ENCODE data around the gene PADI1.

Gene PADI1

GRCh38 chr1:17276568-17276967 lies 71.6 kb downstream of the PADI1 start:
- no peak for DNase-seq (ENCODE audit: low read depth, low spot score)
- peaks cover 2% of the 10 kb centered on the region for H3K4me1 ChIP-seq (ENCODE audit: insufficient read depth, insufficient read length)
- no peaks in the 10 kb centered on the region for H3K36me3 ChIP-seq (ENCODE audit: insufficient read depth, insufficient read length, low read length)
- peak overlapping the region; percentile 11 for H3K9ac ChIP-seq (ENCODE audit: insufficient read length, low read depth)
- no peaks in the 10 kb centered on the region for H3K27me3 ChIP-seq (ENCODE audit: insufficient read depth, insufficient read length)
- TF ChIP-seq ZNF274 (IDR thresholded peaks at IDR 0.05; ENCODE audit: low read depth, low read length) (no peak), YY1 (IDR thresholded peaks at IDR 0.05; ENCODE audit: insufficient read depth, insufficient read length) (no peak), SUZ12 (IDR thresholded peaks at IDR 0.05; ENCODE audit: extremely low read depth, insufficient read depth, insufficient read length) (no peak)
- H3K4me3 ChIP-seq (ENCODE audit: insufficient read length, low read depth), result no peak overlapping the region
- no peaks in the 10 kb centered on the region for H3K9me3 ChIP-seq (ENCODE audit: insufficient read depth, low read length)

- no peaks in the 10 kb centered on the region for H3K27me3 ChIP-seq (ENCODE audit: insufficient read depth, insufficient read length)
- H3K9me3 ChIP-seq (ENCODE audit: insufficient read depth, low read length), result no peaks in the 10 kb centered on the region
- H3K36me3 ChIP-seq (ENCODE audit: insufficient read depth, insufficient read length, low read length), result no peaks in the 10 kb centered on the region
Observed at GRCh38 chr1:17277511-17278159, 72.7 kb downstream of the PADI1 start.

GRCh38 chr1:17278996-17279830 lies 74.3 kb downstream of the PADI1 start:
- Histone ChIP-seq H3K4me1 (ENCODE audit: insufficient read depth, insufficient read length) (peaks cover 2% of the 10 kb centered on the region), H3K9ac (ENCODE audit: insufficient read length, low read depth) (no peak overlapping the region), H3K9me3 (ENCODE audit: insufficient read depth, low read length) (no peaks in the 10 kb centered on the region), H3K36me3 (ENCODE audit: insufficient read depth, insufficient read length, low read length) (no peaks in the 10 kb centered on the region), H3K27me3 (ENCODE audit: insufficient read depth, insufficient read length) (no peaks in the 10 kb centered on the region), H3K4me3 (ENCODE audit: insufficient read length, low read depth) (no peak overlapping the region)
- DNase-seq (ENCODE audit: low read depth, low spot score), result no peak
- TF ChIP-seq SUZ12 (IDR thresholded peaks at IDR 0.05; ENCODE audit: extremely low read depth, insufficient read depth, insufficient read length), result no peak
- no peak for TF ChIP-seq YY1 (IDR thresholded peaks at IDR 0.05; ENCODE audit: insufficient read depth, insufficient read length)

More at GRCh38 chr1:17277511-17278159, 72.7 kb downstream of the PADI1 start:
- no peak for DNase-seq (ENCODE audit: low read depth, low spot score)
- H3K4me1 ChIP-seq (ENCODE audit: insufficient read depth, insufficient read length), result peaks cover 2% of the 10 kb centered on the region
- H3K4me3 ChIP-seq (ENCODE audit: insufficient read length, low read depth), result no peak overlapping the region
- TF ChIP-seq YY1 (IDR thresholded peaks at IDR 0.05; ENCODE audit: insufficient read depth, insufficient read length) (no peak), SUZ12 (IDR thresholded peaks at IDR 0.05; ENCODE audit: extremely low read depth, insufficient read depth, insufficient read length) (no peak), ZNF274 (IDR thresholded peaks at IDR 0.05; ENCODE audit: low read depth, low read length) (no peak)
- H3K9ac ChIP-seq (ENCODE audit: insufficient read length, low read depth), result no peak overlapping the region

DNA sequence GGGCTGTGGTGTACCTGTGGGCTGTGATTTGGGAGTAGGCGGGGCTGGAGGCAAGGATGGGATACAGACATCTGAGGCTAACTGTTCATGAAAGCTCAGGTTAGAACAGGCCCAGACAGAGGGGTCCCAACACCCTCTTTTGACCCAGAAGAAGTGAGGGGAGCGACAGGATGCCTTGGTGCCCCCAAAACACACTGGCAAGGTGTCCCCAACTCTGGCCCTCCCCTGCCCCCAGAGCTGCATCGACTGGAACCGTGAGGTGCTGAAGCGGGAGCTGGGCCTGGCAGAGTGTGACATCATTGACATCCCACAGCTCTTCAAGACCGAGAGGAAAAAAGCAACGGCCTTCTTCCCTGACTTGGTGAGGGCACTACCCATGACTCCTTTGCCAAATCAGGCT lies 75.5 kb downstream of the PADI1 start:
- H3K9ac ChIP-seq (ENCODE audit: insufficient read length, low read depth), result no peak overlapping the region
- H3K36me3 ChIP-seq (ENCODE audit: insufficient read depth, insufficient read length, low read length), result no peaks in the 10 kb centered on the region
- H3K27me3 ChIP-seq (ENCODE audit: insufficient read depth, insufficient read length), result no peaks in the 10 kb centered on the region
- DNase-seq (ENCODE audit: low read depth, low spot score), result no peak
- no peak overlapping the region for H3K4me3 ChIP-seq (ENCODE audit: insufficient read length, low read depth)
- TF ChIP-seq SUZ12 (IDR thresholded peaks at IDR 0.05; ENCODE audit: extremely low read depth, insufficient read depth, insufficient read length), result no peak
- no peak for TF ChIP-seq YY1 (IDR thresholded peaks at IDR 0.05; ENCODE audit: insufficient read depth, insufficient read length)
- TF ChIP-seq ZNF274 (IDR thresholded peaks at IDR 0.05; ENCODE audit: low read depth, low read length), result no peak
- no peaks in the 10 kb centered on the region for H3K9me3 ChIP-seq (ENCODE audit: insufficient read depth, low read length)
- H3K4me1 ChIP-seq (ENCODE audit: insufficient read depth, insufficient read length), result peaks cover 2% of the 10 kb centered on the region

DNA sequence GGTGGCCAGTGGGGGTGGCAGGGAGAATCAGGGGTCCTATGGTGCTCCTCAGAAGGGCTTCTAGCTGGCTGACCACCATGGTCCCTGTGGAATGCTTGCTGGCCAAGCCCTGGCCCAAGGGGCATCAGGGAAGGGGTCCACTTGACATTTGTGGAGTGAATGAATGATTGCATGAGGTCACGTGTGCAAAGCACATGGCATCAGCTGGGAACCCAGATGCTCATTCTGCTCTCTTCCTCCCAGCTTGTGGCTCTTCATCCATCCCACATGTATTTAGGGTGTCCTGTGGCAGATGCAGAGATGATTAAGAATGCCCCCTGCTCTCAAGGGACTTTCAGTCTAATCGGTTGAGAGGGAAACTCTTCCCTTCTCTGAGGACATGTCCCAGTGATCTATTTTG lies 76.0 kb downstream of the PADI1 start:
- H3K4me3 ChIP-seq (ENCODE audit: insufficient read length, low read depth), result no peak overlapping the region
- H3K9me3 ChIP-seq (ENCODE audit: insufficient read depth, low read length), result no peaks in the 10 kb centered on the region
- H3K4me1 ChIP-seq (ENCODE audit: insufficient read depth, insufficient read length), result peaks cover 2% of the 10 kb centered on the region
- H3K36me3 ChIP-seq (ENCODE audit: insufficient read depth, insufficient read length, low read length), result no peaks in the 10 kb centered on the region
- TF ChIP-seq SUZ12 (IDR thresholded peaks at IDR 0.05; ENCODE audit: extremely low read depth, insufficient read depth, insufficient read length) (no peak), ZNF274 (IDR thresholded peaks at IDR 0.05; ENCODE audit: low read depth, low read length) (no peak), YY1 (IDR thresholded peaks at IDR 0.05; ENCODE audit: insufficient read depth, insufficient read length) (no peak)
- no peak overlapping the region for H3K9ac ChIP-seq (ENCODE audit: insufficient read length, low read depth)
- no peaks in the 10 kb centered on the region for H3K27me3 ChIP-seq (ENCODE audit: insufficient read depth, insufficient read length)
- no peak for DNase-seq (ENCODE audit: low read depth, low spot score)

GRCh38 chr1:17281775-17282181 lies 76.8 kb downstream of the PADI1 start:
- no peaks in the 10 kb centered on the region for H3K9me3 ChIP-seq (ENCODE audit: insufficient read depth, low read length)
- DNase-seq (ENCODE audit: low read depth, low spot score), result no peak
- H3K36me3 ChIP-seq (ENCODE audit: insufficient read depth, insufficient read length, low read length), result no peaks in the 10 kb centered on the region
- no peak overlapping the region for H3K4me3 ChIP-seq (ENCODE audit: insufficient read length, low read depth)
- H3K27me3 ChIP-seq (ENCODE audit: insufficient read depth, insufficient read length), result no peaks in the 10 kb centered on the region
- no peak overlapping the region for H3K9ac ChIP-seq (ENCODE audit: insufficient read length, low read depth)
- peaks cover 5% of the 10 kb centered on the region for H3K4me1 ChIP-seq (ENCODE audit: insufficient read depth, insufficient read length)
- TF ChIP-seq SUZ12 (IDR thresholded peaks at IDR 0.05; ENCODE audit: extremely low read depth, insufficient read depth, insufficient read length) (no peak), ZNF274 (IDR thresholded peaks at IDR 0.05; ENCODE audit: low read depth, low read length) (no peak), YY1 (IDR thresholded peaks at IDR 0.05; ENCODE audit: insufficient read depth, insufficient read length) (no peak)

DNA sequence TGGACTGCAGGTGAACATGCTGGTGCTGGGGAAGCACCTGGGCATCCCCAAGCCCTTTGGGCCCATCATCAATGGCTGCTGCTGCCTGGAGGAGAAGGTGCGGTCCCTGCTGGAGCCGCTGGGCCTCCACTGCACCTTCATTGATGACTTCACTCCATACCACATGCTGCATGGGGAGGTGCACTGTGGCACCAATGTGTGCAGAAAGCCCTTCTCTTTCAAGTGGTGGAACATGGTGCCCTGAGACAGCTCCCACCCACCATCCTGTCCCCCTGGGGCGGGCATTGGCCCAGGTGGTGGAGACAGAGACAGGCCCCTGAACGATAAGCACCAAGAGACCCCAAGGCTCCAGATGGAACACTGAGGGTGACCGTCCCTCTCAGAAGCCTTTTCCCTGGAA lies 77.9 kb downstream of the PADI1 start:
- Histone ChIP-seq H3K36me3 (ENCODE audit: insufficient read depth, insufficient read length, low read length) (no peaks in the 10 kb centered on the region), H3K4me3 (ENCODE audit: insufficient read length, low read depth) (no peak overlapping the region), H3K9ac (ENCODE audit: insufficient read length, low read depth) (no peak overlapping the region), H3K4me1 (ENCODE audit: insufficient read depth, insufficient read length) (peaks cover 7% of the 10 kb centered on the region), H3K27me3 (ENCODE audit: insufficient read depth, insufficient read length) (no peaks in the 10 kb centered on the region), H3K9me3 (ENCODE audit: insufficient read depth, low read length) (no peaks in the 10 kb centered on the region)
- TF ChIP-seq ZNF274 (IDR thresholded peaks at IDR 0.05; ENCODE audit: low read depth, low read length), result no peak
- no peak for TF ChIP-seq SUZ12 (IDR thresholded peaks at IDR 0.05; ENCODE audit: extremely low read depth, insufficient read depth, insufficient read length)
- no peak for DNase-seq (ENCODE audit: low read depth, low spot score)

Data from NT2/D1 (cell line).